GM23338 (cell line): ENCODE measurements around the gene KRTAP10-1.

Source experiments
- CREB1 ChIP-seq: fragments of 250-450 bp; sonication (Bioruptor Pico); IDR thresholded peaks from 2 replicates; pipeline ENCODE4 v1.5.0; 2020; ENCODE audit warnings: low read depth, mild to moderate bottlenecking, moderate library complexity
- CTCF ChIP-seq, 2 experiments: fragments of 200-600 bp in 1 of 2; sonication (generic) in 1 of 2; conservative IDR thresholded peaks; 2 replicates each; pipeline versions ENCODE4 v1.5.1 to v1.6.1; 2016 to 2017; ENCODE audit warnings: antibody characterized with exemption in 2 of 2, low read depth in 2 of 2, mild to moderate bottlenecking in 2 of 2, moderate library complexity in 1 of 2
- EZH2 ChIP-seq: fragments of 200-600 bp; sonication (generic); IDR thresholded peaks from one replicate; pipeline ENCODE4 v1.8.0; 2017; ENCODE audit warnings: antibody characterized with exemption, mild to moderate bottlenecking, low read depth; ENCODE audit not compliant: unreplicated experiment
- EZH2phosphoT487 ChIP-seq: fragments of 200-600 bp; sonication (generic); IDR thresholded peaks from one replicate; pipeline ENCODE4 v1.8.1; 2018; ENCODE audit warnings: antibody characterized with exemption; ENCODE audit not compliant: unreplicated experiment
- POLR2AphosphoS5 ChIP-seq: IDR thresholded peaks from 2 replicates; pipeline ENCODE4 v1.6.1; 2016; ENCODE audit warnings: antibody characterized with exemption, low read depth
- REST ChIP-seq: IDR thresholded peaks from one replicate; pipeline ENCODE4 v1.6.1; 2018; ENCODE audit warnings: antibody characterized with exemption; ENCODE audit not compliant: unreplicated experiment
- ZNF331 ChIP-seq: fragments of 250-450 bp; sonication (Bioruptor Pico); IDR thresholded peaks from 2 replicates; pipeline ENCODE4 v1.5.0; 2020; ENCODE audit warnings: low read depth, mild to moderate bottlenecking, moderate library complexity

- TF ChIP-seq CTCF (conservative IDR thresholded peaks at IDR 0.05; ENCODE audit: low read depth in 2 of 2) (no peak), EZH2phosphoT487 (no peak), REST (no peak), ZNF331 (CRISPR knock-in tag) (no peak), CREB1 (CRISPR knock-in tag) (no peak), EZH2 (no peak), POLR2AphosphoS5 (no peak)
These were observed 29.9 kb downstream of the KRTAP10-1 start for GRCh38 chr21:44510109-44510507.
